Osteoblast (primary cell): ENCODE results near the gene IL16. TPM values are rescaled to one million over a fixed set of nuclear protein-coding genes. Genes with fewer than 3 reads are reported as not detected.

Experiments used
- DNase-seq: peaks from one replicate; pipeline ENCODE4 v3.0.0; 2011; ENCODE audit warnings: low spot score, mixed read lengths; ENCODE audit not compliant: insufficient read length; ENCODE audit errors: missing footprints
- H2AFZ ChIP-seq: 2 replicates; pipeline ENCODE4 v1.6.0; 2011; ENCODE audit warnings: mild to moderate bottlenecking, low read length
- H3K27ac ChIP-seq: 2 replicates; pipeline ENCODE4 v1.5.1; 2011; ENCODE audit warnings: mild to moderate bottlenecking, low read depth, low read length, moderate library complexity
- H3K27me3 ChIP-seq: 2 replicates; pipeline ENCODE4 v1.6.0; 2012; ENCODE audit warnings: mild to moderate bottlenecking, control low read depth, inconsistent platforms, low read length, moderate library complexity; ENCODE audit not compliant: insufficient read depth
- H3K36me3 ChIP-seq: 2 replicates; pipeline ENCODE4 v1.5.1; 2011; ENCODE audit warnings: mild to moderate bottlenecking, low read length, control low read depth, moderate library complexity; ENCODE audit not compliant: insufficient read depth
- H3K4me1 ChIP-seq: 2 replicates; pipeline ENCODE4 v1.5.1; 2011; ENCODE audit warnings: mild to moderate bottlenecking, low read length, control low read depth, moderate library complexity; ENCODE audit not compliant: insufficient read depth
- H3K4me2 ChIP-seq: 2 replicates; pipeline ENCODE4 v1.6.0; 2011; ENCODE audit warnings: mild to moderate bottlenecking, low read length; ENCODE audit not compliant: insufficient read depth
- H3K4me3 ChIP-seq: fragments of 200-600 bp; sonication (generic); 3 replicates; pipeline ENCODE4 v1.5.1; 2012; ENCODE audit warnings: mild to moderate bottlenecking, low read length, inconsistent platforms; ENCODE audit not compliant: insufficient read depth
- H3K79me2 ChIP-seq: 2 replicates; pipeline ENCODE4 v1.6.0; 2012; ENCODE audit warnings: mild to moderate bottlenecking, low read length, control low read depth, inconsistent platforms; ENCODE audit not compliant: insufficient read depth
- H3K9me3 ChIP-seq: 2 replicates; pipeline ENCODE4 v1.5.1; 2011; ENCODE audit warnings: low read depth, low read length, control low read depth
- H4K20me1 ChIP-seq: 2 replicates; pipeline ENCODE4 v1.6.0; 2012; ENCODE audit warnings: mild to moderate bottlenecking, low read length, control low read depth; ENCODE audit not compliant: insufficient read depth
- CTCF ChIP-seq: IDR thresholded peaks from 2 replicates; pipeline ENCODE4 v1.5.1; 2011; ENCODE audit warnings: mild to moderate bottlenecking, low read depth, low read length, moderate library complexity; ENCODE audit errors: extremely low read depth
- total RNA-seq: library from RNA; depleted of rRNA; stranded (reverse); fragments of >200 nt; gene quantifications from 2 replicates; pipeline ENCODE4 v1.2.3, GENCODE V29; 2012

IL16 gene
- total RNA-seq, 1 donor = 6.5 TPM

GRCh38 chr15:81312790-81313543 is 116.3 kb downstream of the IL16 start:
- no peaks in the 10 kb centered on the region for H3K27me3 ChIP-seq
- H3K9me3 ChIP-seq = no peaks in the 10 kb centered on the region
- peak overlapping the region; percentile 61 for H3K4me2 ChIP-seq
- H4K20me1 ChIP-seq = no peaks in the 10 kb centered on the region
- H3K79me2 ChIP-seq = no peaks in the 10 kb centered on the region
- H3K27ac ChIP-seq = peak overlapping the region; percentile 88
- peak; percentile 97 for DNase-seq
- peak overlapping the region; percentile 26 for H2AFZ ChIP-seq
- peaks cover 44% of the 10 kb centered on the region for H3K4me1 ChIP-seq
- H3K36me3 ChIP-seq = peaks cover 33% of the 10 kb centered on the region
- TF ChIP-seq CTCF = no peak
- H3K4me3 ChIP-seq = no peak overlapping the region

- no peak for TF ChIP-seq CTCF
- Histone ChIP-seq H3K27ac (peak overlapping the region; percentile 88), H3K79me2 (no peaks in the 10 kb centered on the region), H3K4me2 (peak overlapping the region; percentile 61), H3K9me3 (no peaks in the 10 kb centered on the region), H3K4me1 (peaks cover 36% of the 10 kb centered on the region), H3K36me3 (peaks cover 41% of the 10 kb centered on the region), H2AFZ (no peak overlapping the region), H3K4me3 (no peak overlapping the region), H4K20me1 (no peaks in the 10 kb centered on the region), H3K27me3 (no peaks in the 10 kb centered on the region)
- no peak for DNase-seq
These were observed 117.0 kb downstream of the IL16 start for GRCh38 chr15:81313686-81314085.

GRCh38 chr15:81314378-81314777 is 117.7 kb downstream of the IL16 start:
- no peak overlapping the region for H2AFZ ChIP-seq
- no peaks in the 10 kb centered on the region for H3K9me3 ChIP-seq
- no peak for DNase-seq
- H3K4me3 ChIP-seq = no peak overlapping the region
- H3K27ac ChIP-seq = no peak overlapping the region
- H3K4me2 ChIP-seq = no peak overlapping the region
- peaks cover 29% of the 10 kb centered on the region for H3K4me1 ChIP-seq
- H3K79me2 ChIP-seq = no peaks in the 10 kb centered on the region
- H4K20me1 ChIP-seq = peaks cover 3% of the 10 kb centered on the region
- no peaks in the 10 kb centered on the region for H3K27me3 ChIP-seq
- H3K36me3 ChIP-seq = peaks cover 47% of the 10 kb centered on the region
- TF ChIP-seq CTCF = no peak

GRCh38 chr15:81315452-81316175 is 118.9 kb downstream of the IL16 start:
- H3K4me2 ChIP-seq = no peak overlapping the region
- peaks cover 59% of the 10 kb centered on the region for H3K36me3 ChIP-seq
- no peak overlapping the region for H2AFZ ChIP-seq
- H3K9me3 ChIP-seq = no peaks in the 10 kb centered on the region
- no peak overlapping the region for H3K27ac ChIP-seq
- H3K79me2 ChIP-seq = no peaks in the 10 kb centered on the region
- no peak for DNase-seq
- H3K27me3 ChIP-seq = no peaks in the 10 kb centered on the region
- H3K4me1 ChIP-seq = peaks cover 29% of the 10 kb centered on the region
- no peak for TF ChIP-seq CTCF
- H3K4me3 ChIP-seq = no peak overlapping the region
- H4K20me1 ChIP-seq = peaks cover 3% of the 10 kb centered on the region
